IMR-90 (cell line): Measurements from ENCODE around the gene AUTS2. TPM values are rescaled to one million over a fixed set of nuclear protein-coding genes. Genes with fewer than 3 reads are reported as not detected.

Source experiments
- ATAC-seq: fragments of 200-7000 bp; cut with Tn5 transposase; 2 replicates; pipeline ENCODE4 v1.9.1; 2020; ENCODE audit warnings: low read depth, mild to moderate bottlenecking, moderate library complexity
- BruUV-seq: library from RNA; stranded (reverse); fragments of 400-500 nt; replicated peaks from 2 replicates; lab custom pipeline; 2021; lab: Mats Ljungman, UMichigan
- CTCF ChIA-PET: fragments of 300-600 bp; formaldehyde crosslinking; extraction: SDS; loops from one replicate; lab custom pipeline; 2021; ENCODE audit warnings: antibody characterized with exemption; lab: Yijun Ruan, JAX
- POLR2A ChIA-PET: fragments of 300-600 bp; sonication (Branson Sonifier 250); formaldehyde crosslinking; loops from one replicate; lab custom pipeline; 2022; ENCODE audit warnings: antibody characterized with exemption; ENCODE audit not compliant: unreplicated experiment; lab: Charles Lee
- DNase-seq: peaks from one replicate; pipeline ENCODE4 v3.0.0; 2013
- H2AFZ ChIP-seq: replicated peaks from 2 replicates; pipeline ENCODE3; 2013; ENCODE audit warnings: low read length, mild to moderate bottlenecking; ENCODE audit not compliant: poor library complexity
- H2AK5ac ChIP-seq: 2 replicates; pipeline ENCODE4 v1.6.1; 2013; ENCODE audit warnings: low read depth, low read length, inconsistent platforms
- H2AK9ac ChIP-seq: replicated peaks from 2 replicates; pipeline ENCODE3; 2013; ENCODE audit warnings: mild to moderate bottlenecking, low read depth, low read length, moderate library complexity; ENCODE audit not compliant: poor library complexity
- H2BK120ac ChIP-seq: 2 replicates; pipeline ENCODE4 v1.6.1; 2013; ENCODE audit warnings: low read depth, low read length, inconsistent platforms
- H2BK15ac ChIP-seq: 3 replicates; pipeline ENCODE4 v1.6.1; 2013; ENCODE audit warnings: low read depth, low read length, inconsistent platforms
- H2BK20ac ChIP-seq: 2 replicates; pipeline ENCODE4 v1.6.1; 2013; ENCODE audit warnings: low read depth, mild to moderate bottlenecking, inconsistent platforms, low read length, moderate library complexity
- H2BK5ac ChIP-seq: 2 replicates; pipeline ENCODE4 v1.6.1; 2013; ENCODE audit warnings: mild to moderate bottlenecking, low read depth, low read length, inconsistent platforms; ENCODE audit not compliant: poor library complexity, severe bottlenecking
- H3K14ac ChIP-seq: replicated peaks from 2 replicates; pipeline ENCODE4 v1.6.1; 2013; ENCODE audit warnings: low read depth, low read length, inconsistent platforms
- H3K18ac ChIP-seq: 2 replicates; pipeline ENCODE4 v1.6.1; 2013; ENCODE audit warnings: low read depth, low read length, control low read depth
- H3K23ac ChIP-seq: 2 replicates; pipeline ENCODE4 v1.6.1; 2013; ENCODE audit warnings: low read depth, low read length, inconsistent platforms
- H3K27ac ChIP-seq: 2 replicates; pipeline ENCODE4 v1.5.1; 2013; ENCODE audit warnings: mild to moderate bottlenecking, control low read depth, low read length; ENCODE audit not compliant: insufficient read depth
- H3K27me3 ChIP-seq: 2 replicates; pipeline ENCODE4 v1.6.1; 2013; ENCODE audit warnings: low read length; ENCODE audit not compliant: control insufficient read depth, insufficient read depth
- H3K36me3 ChIP-seq: 2 replicates; pipeline ENCODE4 v1.6.1; 2013; ENCODE audit warnings: low read length, mixed read lengths; ENCODE audit not compliant: control insufficient read depth, insufficient read depth
- H3K4ac ChIP-seq: 2 replicates; pipeline ENCODE4 v1.6.1; 2013; ENCODE audit warnings: low read depth, low read length, inconsistent platforms
- H3K4me1 ChIP-seq: 2 replicates; pipeline ENCODE4 v1.6.1; 2013; ENCODE audit warnings: low read length, mixed read lengths; ENCODE audit not compliant: control insufficient read depth, insufficient read depth
- H3K4me2 ChIP-seq: 2 replicates; pipeline ENCODE4 v1.6.1; 2013; ENCODE audit warnings: low read depth, mild to moderate bottlenecking, control low read depth, low read length, moderate library complexity
- H3K4me3 ChIP-seq: 2 replicates; pipeline ENCODE4 v1.5.1; 2013; ENCODE audit warnings: low read depth, mild to moderate bottlenecking, control low read depth, low read length, moderate library complexity; ENCODE audit not compliant: insufficient read depth
- H3K56ac ChIP-seq: 2 replicates; pipeline ENCODE4 v1.6.1; 2013; ENCODE audit warnings: low read length, inconsistent platforms; ENCODE audit not compliant: insufficient read depth; ENCODE audit errors: extremely low read depth
- H3K79me1 ChIP-seq, 2 experiments: 2 replicates each; pipeline ENCODE4 v1.6.1; 2013; ENCODE audit warnings: low read length in 2 of 2, inconsistent platforms in 1 of 2, low read depth in 1 of 2
- H3K9ac ChIP-seq: 2 replicates; pipeline ENCODE4 v1.6.1; 2013; ENCODE audit warnings: low read depth, low read length, control low read depth
- H3K9me1 ChIP-seq: 2 replicates; pipeline ENCODE4 v1.6.1; 2013; ENCODE audit warnings: low read length, inconsistent platforms; ENCODE audit not compliant: insufficient read depth
- H3K9me3 ChIP-seq: 2 replicates; pipeline ENCODE4 v1.6.1; 2013; ENCODE audit warnings: low read length; ENCODE audit not compliant: control insufficient read depth, insufficient read depth
- H4K20me1 ChIP-seq: 2 replicates; pipeline ENCODE4 v1.6.1; 2013; ENCODE audit warnings: low read length, inconsistent platforms; ENCODE audit not compliant: insufficient read depth
- H4K5ac ChIP-seq: 2 replicates; pipeline ENCODE4 v1.6.1; 2013; ENCODE audit warnings: mild to moderate bottlenecking, low read depth, low read length, control low read depth
- H4K8ac ChIP-seq, 2 experiments: 2 replicates each; pipeline ENCODE4 v1.6.1; 2013; ENCODE audit warnings: low read depth in 2 of 2, low read length in 2 of 2, control low read depth in 1 of 2, inconsistent platforms in 1 of 2
- H4K91ac ChIP-seq: 2 replicates; pipeline ENCODE4 v1.6.1; 2013; ENCODE audit warnings: low read depth, low read length, inconsistent platforms; ENCODE audit not compliant: insufficient read depth
- BHLHE40 ChIP-seq: fragments of 150-350 bp; IDR thresholded peaks from 2 replicates; pipeline ENCODE4 v1.6.1; 2016; ENCODE audit warnings: mild to moderate bottlenecking, low read depth, low read length
- FOS ChIP-seq: fragments of 150-350 bp; IDR thresholded peaks from 2 replicates; pipeline ENCODE4 v1.6.1; 2016; ENCODE audit warnings: low read depth, low read length
- MAZ ChIP-seq: IDR thresholded peaks from 2 replicates; pipeline ENCODE4 v1.6.1; 2012; ENCODE audit warnings: low read depth, mild to moderate bottlenecking, low read length, improper control_type of control experiment, moderate library complexity, borderline replicate concordance
- MXI1 ChIP-seq: IDR thresholded peaks from 2 replicates; pipeline ENCODE4 v1.6.1; 2012; ENCODE audit warnings: low read depth, mild to moderate bottlenecking, low read length, moderate library complexity, borderline replicate concordance
- NFE2L2 ChIP-seq: fragments of 150-350 bp; IDR thresholded peaks from 2 replicates; pipeline ENCODE4 v1.6.1; 2016; ENCODE audit warnings: low read depth, mild to moderate bottlenecking, low read length
- RAD21 ChIP-seq: IDR thresholded peaks from 2 replicates; pipeline ENCODE4 v1.6.1; 2012; ENCODE audit warnings: low read length, improper control_type of control experiment
- RFX5 ChIP-seq: IDR thresholded peaks from 2 replicates; pipeline ENCODE4 v1.8.0; 2012; ENCODE audit warnings: low read depth, mild to moderate bottlenecking, low read length, moderate library complexity
- SMC3 ChIP-seq: fragments of 150-350 bp; IDR thresholded peaks from 2 replicates; pipeline ENCODE4 v1.6.1; 2016; ENCODE audit warnings: low read depth, mild to moderate bottlenecking, antibody characterized with exemption, low read length, moderate library complexity
- whole genome bisulfite sequencing, 2 experiments: methylation state at CpG; one replicate each; pipeline versions ENCODE4 v1.1.5 to v1.1.7; 2013; ENCODE audit warnings: missing lambda C conversion rate in 2 of 2; ENCODE audit not compliant: insufficient read length in 1 of 2; ENCODE audit errors: extremely low coverage in 2 of 2; 5-methylcytosine and 5-hydroxymethylcytosine counted together
- dilution Hi-C: fragments of 300-500 bp; cut with HindIII; formaldehyde crosslinking; loops from one replicate; pipeline ENCODE4 v1.14.3; 2018; ENCODE audit warnings: low sequenced_read_pairs; ENCODE audit not compliant: unreplicated experiment
- in situ Hi-C: fragments of 300-500 bp; cut with MboI; formaldehyde crosslinking; loops from 3 replicates; pipeline ENCODE4 v1.14.3; 2019; ENCODE audit warnings: low sequenced_read_pairs, inconsistent platforms, mixed read lengths
- intact Hi-C: fragments of 100-400 bp; cut with micrococcal nuclease; formaldehyde crosslinking; loops from 2 replicates; pipeline ENCODE4 v1.10.0; 2022
- polyA plus RNA-seq, 3 experiments: library from polyadenylated mRNA; depleted of rRNA; stranded (reverse); fragments of >200 nt; gene quantifications; 2 replicates each; pipeline ENCODE4 v1.2.3, GENCODE V29; 2012; ENCODE audit warnings: low replicate concordance in 1 of 3
- total RNA-seq: library from RNA; depleted of rRNA; stranded (reverse); fragments of >200 nt; gene quantifications from 2 replicates; pipeline ENCODE4 v1.2.3, GENCODE V29; 2012
- TF ChIP-seq, protein P1 (sequence below): fragments of 150-350 bp; IDR thresholded peaks from 2 replicates; pipeline ENCODE4 v1.6.1; 2016; ENCODE audit warnings: low read depth, mild to moderate bottlenecking, low read length, moderate library complexity, borderline replicate concordance
- TF ChIP-seq, protein P2 (sequence below): conservative IDR thresholded peaks from 2 replicates; pipeline ENCODE4 v1.5.1; 2012; ENCODE audit warnings: mild to moderate bottlenecking, low read depth, low read length, improper control_type of control experiment

Gene AUTS2
- total and polyA plus RNA-seq, 2 of the 4 experiments (the other 2 are of a cell fraction) = 0.90 to 3.0 TPM

DNA sequence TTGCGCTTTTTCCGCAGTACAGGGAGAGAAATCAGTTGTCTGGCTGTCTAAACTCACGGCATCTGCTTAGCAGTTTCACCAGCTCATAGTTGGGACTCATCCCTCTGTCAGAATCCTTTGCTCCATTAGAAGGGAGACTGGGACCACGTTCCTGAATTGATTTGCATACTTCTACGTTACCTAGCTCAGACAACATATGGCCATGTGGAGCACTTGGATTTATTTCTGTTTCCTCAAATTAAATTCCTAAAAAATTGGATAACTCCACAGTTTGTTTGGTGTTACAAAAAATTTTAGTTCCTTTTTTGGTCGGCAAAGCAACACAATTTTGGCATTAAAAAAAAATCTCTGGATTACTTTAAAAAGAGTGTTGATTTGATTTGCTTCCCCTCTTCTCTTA is 614.0 kb downstream of the AUTS2 start:
- Histone ChIP-seq H3K4me1 (no peaks in the 10 kb centered on the region), H4K20me1 (no peaks in the 10 kb centered on the region), H2BK120ac (no peak overlapping the region), H3K56ac (no peak overlapping the region), H3K4ac (no peak overlapping the region), H4K8ac (no peak overlapping the region), H3K4me2 (no peak overlapping the region), H3K9me3 (peaks cover 4% of the 10 kb centered on the region; the same call in 1 of the 2 replicates), H3K27me3 (no peaks in the 10 kb centered on the region), H2BK5ac (no peak overlapping the region), H3K23ac (no peak overlapping the region), H3K9me1 (no peaks in the 10 kb centered on the region), H2AK5ac (no peak overlapping the region), H2AK9ac (no peak overlapping the region), H2AFZ (no peak overlapping the region), H3K36me3 (no peaks in the 10 kb centered on the region), H2BK20ac (no peak overlapping the region), H3K79me1 (no peaks in the 10 kb centered on the region), H3K4me3 (no peak overlapping the region), H4K91ac (no peak overlapping the region), H3K9ac (no peak overlapping the region), H3K27ac (no peak overlapping the region), H3K18ac (no peak overlapping the region), H4K5ac (no peak overlapping the region), H3K14ac (no peak overlapping the region), H2BK15ac (no peak overlapping the region)
- POLR2A ChIA-PET = no interaction called here
- no TSS peak for BruUV-seq
- ATAC-seq (no peak), DNase-seq (no peak)
- TF ChIP-seq BHLHE40 = no peak
- TF ChIP-seq RFX5 = no peak
- TF ChIP-seq, protein P1, sequence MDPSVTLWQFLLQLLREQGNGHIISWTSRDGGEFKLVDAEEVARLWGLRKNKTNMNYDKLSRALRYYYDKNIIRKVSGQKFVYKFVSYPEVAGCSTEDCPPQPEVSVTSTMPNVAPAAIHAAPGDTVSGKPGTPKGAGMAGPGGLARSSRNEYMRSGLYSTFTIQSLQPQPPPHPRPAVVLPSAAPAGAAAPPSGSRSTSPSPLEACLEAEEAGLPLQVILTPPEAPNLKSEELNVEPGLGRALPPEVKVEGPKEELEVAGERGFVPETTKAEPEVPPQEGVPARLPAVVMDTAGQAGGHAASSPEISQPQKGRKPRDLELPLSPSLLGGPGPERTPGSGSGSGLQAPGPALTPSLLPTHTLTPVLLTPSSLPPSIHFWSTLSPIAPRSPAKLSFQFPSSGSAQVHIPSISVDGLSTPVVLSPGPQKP = no peak
- no peak for TF ChIP-seq NFE2L2
- TF ChIP-seq, protein P2, sequence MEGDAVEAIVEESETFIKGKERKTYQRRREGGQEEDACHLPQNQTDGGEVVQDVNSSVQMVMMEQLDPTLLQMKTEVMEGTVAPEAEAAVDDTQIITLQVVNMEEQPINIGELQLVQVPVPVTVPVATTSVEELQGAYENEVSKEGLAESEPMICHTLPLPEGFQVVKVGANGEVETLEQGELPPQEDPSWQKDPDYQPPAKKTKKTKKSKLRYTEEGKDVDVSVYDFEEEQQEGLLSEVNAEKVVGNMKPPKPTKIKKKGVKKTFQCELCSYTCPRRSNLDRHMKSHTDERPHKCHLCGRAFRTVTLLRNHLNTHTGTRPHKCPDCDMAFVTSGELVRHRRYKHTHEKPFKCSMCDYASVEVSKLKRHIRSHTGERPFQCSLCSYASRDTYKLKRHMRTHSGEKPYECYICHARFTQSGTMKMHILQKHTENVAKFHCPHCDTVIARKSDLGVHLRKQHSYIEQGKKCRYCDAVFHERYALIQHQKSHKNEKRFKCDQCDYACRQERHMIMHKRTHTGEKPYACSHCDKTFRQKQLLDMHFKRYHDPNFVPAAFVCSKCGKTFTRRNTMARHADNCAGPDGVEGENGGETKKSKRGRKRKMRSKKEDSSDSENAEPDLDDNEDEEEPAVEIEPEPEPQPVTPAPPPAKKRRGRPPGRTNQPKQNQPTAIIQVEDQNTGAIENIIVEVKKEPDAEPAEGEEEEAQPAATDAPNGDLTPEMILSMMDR = no peak
- no peak for TF ChIP-seq MAZ
- no peak for TF ChIP-seq RAD21
- no peak for TF ChIP-seq MXI1
- TF ChIP-seq SMC3 = no peak
- no peak for TF ChIP-seq FOS
- 20% methylated on average over 1 of the region's 6 CpGs; no CpG with 5 or more reads in 1 of the 2 experiments for WGBS, 2 experiments
- dilution Hi-C loops = no loop called here
- CTCF ChIA-PET = no interaction called here
- in situ Hi-C loops = no loop called here
- intact Hi-C loops = no loop called here
